Gastrocnemius medialis (tissue), 4 donors: ENCODE measurements around the gene ATP11B. TPM values are rescaled to one million over a fixed set of nuclear protein-coding genes. Genes with fewer than 3 reads are reported as not detected.
A peak's percentile ranks its signal among the peaks of the same experiment; 100 is the strongest.

Experiments
- ATAC-seq, 2 donors: fragments of 150-250 bp; one replicate each; pipeline ENCODE4 v1.9.1; 2016
- DNase-seq, 2 donors: peaks; one replicate each; pipeline ENCODE4 v3.0.0-alpha.2; 2019
- H3K27ac ChIP-seq, 4 donors: fragments of 200-600 bp; sonication (generic); 1 replicate in 1 of 4; 2 replicates in 3 of 4; pipeline ENCODE4 v1.5.1; 2016 to 2018; ENCODE audit warnings: mild to moderate bottlenecking in 2 of 4, moderate library complexity in 1 of 4
- H3K27me3 ChIP-seq, 3 donors: fragments of 200-600 bp; sonication (generic) in 2 of 3; 1 replicate in 1 of 3; 2 replicates in 2 of 3; pipeline versions ENCODE4 v1.5.1 to v1.6.0; 2016 to 2019; ENCODE audit warnings: mild to moderate bottlenecking in 1 of 3, moderate library complexity in 1 of 3
- H3K36me3 ChIP-seq, 2 donors: fragments of 200-600 bp; sonication (generic) in 1 of 2; one replicate each; pipeline ENCODE4 v1.5.1; 2017 to 2018
- H3K4me1 ChIP-seq, 2 donors: fragments of 200-600 bp; sonication (generic) in 1 of 2; one replicate each; pipeline ENCODE4 v1.5.1; 2016 to 2017; ENCODE audit warnings: mild to moderate bottlenecking in 2 of 2
- H3K4me3 ChIP-seq, 4 donors: fragments of 200-600 bp; sonication (generic) in 3 of 4; 1 replicate in 1 of 4; 2 replicates in 3 of 4; pipeline ENCODE4 v1.5.1; 2016 to 2019; ENCODE audit warnings: mild to moderate bottlenecking in 2 of 4
- H3K9me3 ChIP-seq, 3 donors: fragments of 200-600 bp; sonication (generic) in 2 of 3; 1 replicate in 1 of 3; 2 replicates in 2 of 3; pipeline ENCODE4 v1.5.1; 2016 to 2019
- POLR2A ChIP-seq, 2 donors: fragments of 450-650 bp; IDR thresholded peaks; one replicate each; pipeline ENCODE4 v1.6.1; 2017; ENCODE audit warnings: antibody characterized with exemption in 2 of 2, mild to moderate bottlenecking in 2 of 2, moderate library complexity in 2 of 2
- in situ Hi-C, 4 donors: fragments of 200-750 bp; cut with MboI; loops; one replicate each; pipeline versions ENCODE4 v1.15.0 to v1.8.0; 2017; ENCODE audit warnings: low sequenced_read_pairs in 4 of 4
- intact Hi-C: fragments of 100-400 bp; cut with DNase I; formaldehyde crosslinking; loops from one replicate; pipeline ENCODE4 v1.15.1; 2023; ENCODE audit warnings: low total_unique reads
- total RNA-seq, 4 donors: library from RNA; depleted of rRNA; stranded (reverse); fragments of >200 nt; gene quantifications; one replicate each; pipeline versions ENCODE4 v1.1.0 to v1.2.3, GENCODE V29; 2016
- TF ChIP-seq, protein P1 (sequence below), 5 experiments: fragments of 450-650 bp in 3 of 5; fragments of 200-600 bp in 2 of 5; sonication (generic) in 2 of 5; IDR thresholded peaks in 4 of 5; conservative IDR thresholded peaks in 1 of 5; 1 replicate in 4 of 5; 2 replicates in 1 of 5; pipeline ENCODE4 v1.5.1; 2016 to 2019; ENCODE audit warnings: antibody characterized with exemption in 5 of 5, mild to moderate bottlenecking in 3 of 5, moderate library complexity in 3 of 5

Gene ATP11B
- total RNA-seq, 4 donors from 2014 or later, result 16.3 to 44.6 (median 23.4) TPM

DNA sequence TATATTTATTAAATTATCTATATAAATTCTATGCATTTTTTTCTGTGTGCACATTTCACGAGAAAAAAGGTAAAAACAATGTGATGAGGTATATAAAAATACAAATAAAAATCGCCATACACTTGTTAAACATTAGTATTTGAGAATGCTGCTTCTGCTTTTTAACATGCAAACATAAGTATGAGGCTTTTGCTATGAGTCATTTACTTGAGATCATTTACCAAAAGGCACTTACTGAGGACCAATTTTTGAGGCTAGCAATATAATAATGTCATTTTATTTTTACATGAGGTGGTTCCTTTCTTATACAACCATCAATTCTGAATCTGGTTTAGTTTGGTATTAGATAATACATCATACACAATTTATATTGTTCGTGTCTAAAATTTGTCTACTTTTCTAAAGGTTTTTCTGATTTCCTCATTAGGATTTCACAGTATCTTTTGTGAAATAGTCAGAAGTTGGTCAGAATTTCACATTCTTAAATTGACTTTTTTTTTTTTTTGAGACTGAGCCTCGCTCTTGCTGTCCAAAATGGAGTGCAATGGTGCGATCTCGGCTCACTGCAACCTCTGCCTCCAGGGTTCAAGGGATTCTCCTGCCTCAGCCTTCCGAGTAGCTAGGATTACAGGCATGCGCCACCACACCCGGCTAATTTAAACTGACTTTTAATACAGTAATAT, 161.4 kb downstream of the ATP11B start:
- peaks cover 18 to 30% of the 10 kb centered on the region in 2 donors for H3K4me1 ChIP-seq
- no peaks in the 10 kb centered on the region for H3K9me3 ChIP-seq
- H3K4me3 ChIP-seq, result no peak overlapping the region
- intact Hi-C loops, result no loop called here
- peaks cover 0 to 20% of the 10 kb centered on the region in 2 donors for H3K36me3 ChIP-seq
- peak overlapping the region in 1 of 4 donors; percentile 84 for H3K27ac ChIP-seq
- in situ Hi-C loops, result no loop called here
- TF ChIP-seq, protein P1, sequence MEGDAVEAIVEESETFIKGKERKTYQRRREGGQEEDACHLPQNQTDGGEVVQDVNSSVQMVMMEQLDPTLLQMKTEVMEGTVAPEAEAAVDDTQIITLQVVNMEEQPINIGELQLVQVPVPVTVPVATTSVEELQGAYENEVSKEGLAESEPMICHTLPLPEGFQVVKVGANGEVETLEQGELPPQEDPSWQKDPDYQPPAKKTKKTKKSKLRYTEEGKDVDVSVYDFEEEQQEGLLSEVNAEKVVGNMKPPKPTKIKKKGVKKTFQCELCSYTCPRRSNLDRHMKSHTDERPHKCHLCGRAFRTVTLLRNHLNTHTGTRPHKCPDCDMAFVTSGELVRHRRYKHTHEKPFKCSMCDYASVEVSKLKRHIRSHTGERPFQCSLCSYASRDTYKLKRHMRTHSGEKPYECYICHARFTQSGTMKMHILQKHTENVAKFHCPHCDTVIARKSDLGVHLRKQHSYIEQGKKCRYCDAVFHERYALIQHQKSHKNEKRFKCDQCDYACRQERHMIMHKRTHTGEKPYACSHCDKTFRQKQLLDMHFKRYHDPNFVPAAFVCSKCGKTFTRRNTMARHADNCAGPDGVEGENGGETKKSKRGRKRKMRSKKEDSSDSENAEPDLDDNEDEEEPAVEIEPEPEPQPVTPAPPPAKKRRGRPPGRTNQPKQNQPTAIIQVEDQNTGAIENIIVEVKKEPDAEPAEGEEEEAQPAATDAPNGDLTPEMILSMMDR (IDR thresholded peaks at IDR 0.05 in 4 of 5, conservative IDR thresholded peaks at IDR 0.05 in 1 of 5), result no peak
- TF ChIP-seq POLR2A (IDR thresholded peaks at IDR 0.05), result no peak
- H3K27me3 ChIP-seq, result no peaks in the 10 kb centered on the region
- DNase-seq (no peak), ATAC-seq (no peak)

DNA sequence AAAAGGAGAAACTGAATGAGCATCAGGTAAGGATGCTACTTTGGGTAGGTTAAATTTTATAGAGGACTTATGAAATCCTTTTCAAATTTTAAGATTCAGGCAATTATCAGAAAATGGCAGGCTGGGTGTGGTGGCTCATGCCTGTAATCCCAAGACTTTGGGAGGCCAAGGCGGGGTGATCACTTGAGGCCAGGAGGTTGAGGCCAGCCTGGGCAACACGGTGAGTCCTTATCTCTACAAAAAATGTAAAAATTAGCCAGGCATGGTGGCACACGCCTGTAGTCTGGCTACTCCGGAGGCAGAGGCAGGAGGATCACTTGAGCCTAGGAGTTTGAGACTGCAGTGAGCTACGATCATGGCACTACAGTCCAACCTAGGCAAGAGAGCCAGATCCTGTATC, 163.9 kb downstream of the ATP11B start:
- Histone ChIP-seq H3K9me3 (no peaks in the 10 kb centered on the region), H3K27ac (peak overlapping the region; percentile 71 to 86 (median 81)), H3K27me3 (no peaks in the 10 kb centered on the region), H3K4me3 (no peak overlapping the region), H3K4me1 (peaks cover 39 to 56% of the 10 kb centered on the region in 2 donors), H3K36me3 (peaks cover 0 to 20% of the 10 kb centered on the region in 2 donors)
- TF ChIP-seq POLR2A (IDR thresholded peaks at IDR 0.05), result no peak
- TF ChIP-seq, protein P1 (IDR thresholded peaks at IDR 0.05 in 4 of 5, conservative IDR thresholded peaks at IDR 0.05 in 1 of 5), result no peak
- ATAC-seq (no peak), DNase-seq (no peak)
- intact Hi-C loops, result no loop called here
- in situ Hi-C loops, result no loop called here

DNA sequence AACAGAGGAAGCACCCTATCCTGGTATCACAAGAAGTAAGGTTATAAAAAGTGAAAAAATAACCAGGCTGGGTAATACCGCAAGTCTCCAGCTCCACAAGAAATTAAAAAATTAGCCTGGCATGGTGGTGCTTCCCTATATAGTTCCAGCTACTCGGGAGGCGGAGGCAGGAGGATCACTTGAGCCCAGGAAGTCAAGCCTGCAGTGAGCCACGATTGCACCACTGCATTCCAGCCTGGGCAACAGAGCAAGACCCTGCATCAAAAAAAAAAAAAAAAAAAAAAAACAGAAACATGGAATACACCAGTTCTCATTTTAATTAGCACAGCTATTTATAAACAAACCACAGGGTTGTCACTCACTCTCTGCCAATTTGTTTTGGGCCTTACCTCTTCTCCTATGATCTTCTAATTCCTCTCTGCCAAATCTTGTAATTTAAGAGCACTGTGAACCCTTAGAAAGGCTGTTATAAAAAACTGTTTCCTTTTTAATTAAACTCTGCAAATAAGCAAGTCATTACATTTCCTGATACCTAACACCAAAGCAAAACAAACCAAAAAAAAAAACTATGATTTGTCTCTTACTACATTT, 164.5 kb downstream of the ATP11B start:
- peak overlapping the region; percentile 71 to 86 (median 81) for H3K27ac ChIP-seq
- in situ Hi-C loops, result no loop called here
- H3K36me3 ChIP-seq, result peaks cover 0 to 20% of the 10 kb centered on the region in 2 donors
- no peak for TF ChIP-seq POLR2A (IDR thresholded peaks at IDR 0.05)
- TF ChIP-seq, protein P1 (IDR thresholded peaks at IDR 0.05 in 4 of 5, conservative IDR thresholded peaks at IDR 0.05 in 1 of 5), result no peak
- DNase-seq (peak in 1 of 2 donors; percentile 63), ATAC-seq (peak; percentile 28 to 59)
- no peak overlapping the region for H3K4me3 ChIP-seq
- intact Hi-C loops, result no loop called here
- peaks cover 44 to 61% of the 10 kb centered on the region in 2 donors for H3K4me1 ChIP-seq
- H3K27me3 ChIP-seq, result no peaks in the 10 kb centered on the region
- no peaks in the 10 kb centered on the region for H3K9me3 ChIP-seq

DNA sequence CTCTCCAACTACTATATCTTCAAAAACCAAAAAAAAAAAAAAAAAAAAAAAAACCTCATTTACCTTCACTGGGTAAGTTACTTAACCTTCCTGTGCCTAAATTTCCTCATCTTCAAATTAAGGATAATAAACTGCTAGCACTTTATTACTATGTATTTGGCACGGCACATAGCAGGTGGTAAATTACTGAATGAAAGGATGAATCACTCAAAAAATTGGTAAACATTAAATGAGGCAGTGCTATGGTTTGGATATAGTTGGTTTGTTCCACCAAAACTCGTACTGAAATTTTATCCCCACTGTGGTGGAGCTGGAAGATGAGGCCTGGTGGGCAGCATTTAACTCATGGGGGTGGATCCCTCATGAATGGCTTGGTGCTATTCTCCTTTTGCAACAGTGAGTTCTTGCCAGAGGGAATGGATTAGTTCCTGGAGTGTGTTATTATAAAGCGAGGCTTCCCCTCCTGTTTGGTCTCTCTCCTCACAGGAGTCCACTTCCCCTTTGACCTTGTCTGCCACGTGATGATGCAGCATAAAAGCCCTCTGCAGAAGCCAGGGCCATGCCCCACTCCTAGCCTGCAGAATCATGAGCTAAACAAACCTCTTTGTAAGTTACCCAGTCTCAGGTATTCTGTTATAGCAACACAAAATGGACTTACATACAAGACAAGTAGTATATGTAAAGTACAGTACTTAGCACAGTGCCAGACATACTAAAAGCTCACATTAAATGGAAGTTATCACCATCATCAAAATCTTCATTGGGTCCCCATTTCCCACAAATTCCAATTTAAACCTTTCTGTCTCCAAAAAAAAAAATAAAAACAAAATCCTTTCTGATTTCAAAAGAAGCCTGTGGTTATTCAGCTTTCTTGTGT, 166.4 kb downstream of the ATP11B start:
- intact Hi-C loops, result loop anchor here (5.0 kb wide), 1 partner anchor 138 kb away; the partner anchor contains the start of gene MCCC1
- peaks cover 0 to 9% of the 10 kb centered on the region in 2 donors for H3K36me3 ChIP-seq
- H3K4me1 ChIP-seq, result peaks cover 59 to 79% of the 10 kb centered on the region in 2 donors
- H3K9me3 ChIP-seq, result no peaks in the 10 kb centered on the region
- in situ Hi-C loops, result no loop called here
- no peaks in the 10 kb centered on the region for H3K27me3 ChIP-seq
- no peak for DNase-seq
- H3K27ac ChIP-seq, result peak overlapping the region; percentile 71 to 86 (median 81)
- TF ChIP-seq, protein P1 (IDR thresholded peaks at IDR 0.05 in 4 of 5, conservative IDR thresholded peaks at IDR 0.05 in 1 of 5), result no peak
- TF ChIP-seq POLR2A (IDR thresholded peaks at IDR 0.05), result no peak
- no peak overlapping the region for H3K4me3 ChIP-seq
- peak in 1 of 2 donors; percentile 13 for ATAC-seq
